ENCODE results near the gene DTNB.

GRCh38 chr2:25389161-25389560 lies 284.2 kb downstream of the DTNB start:
- TF ChIP-seq CTCF (conservative IDR thresholded peaks at IDR 0.05; ENCODE audit: low read depth, low read length), result no peak
- no peak for TF ChIP-seq POLR2A (IDR thresholded peaks at IDR 0.05; ENCODE audit: low read depth, low read length)
- no peak for TF ChIP-seq RAD21 (IDR thresholded peaks at IDR 0.05; ENCODE audit: low read length)
- TF ChIP-seq USF2 (IDR thresholded peaks at IDR 0.05; ENCODE audit: low read depth, low read length), result no peak
- no peak for TF ChIP-seq MAZ (IDR thresholded peaks at IDR 0.05; ENCODE audit: borderline replicate concordance, low read depth, low read length)
- TF ChIP-seq RCOR1 (IDR thresholded peaks at IDR 0.05; ENCODE audit: insufficient replicate concordance, low read length), result no peak
